Retinal pigment epithelial cell (primary cell): Measurements from ENCODE around the gene APCDD1L.
"Not testable (repeated sequence)": the region's sequence is repeated elsewhere in the genome, so short reads cannot be mapped to it uniquely, and the experiment has no call there.

ENCODE experiments used
- DNase-seq: peaks from one replicate; pipeline ENCODE4 v3.0.0-alpha.2; 2010; ENCODE audit warnings: low read depth
- H3K4me3 ChIP-seq: 2 replicates; pipeline ENCODE4 v1.5.1; 2011; ENCODE audit warnings: mild to moderate bottlenecking, low read length, control low read depth, moderate library complexity
- CTCF ChIP-seq: conservative IDR thresholded peaks from 2 replicates; pipeline ENCODE4 v1.5.1; 2011; ENCODE audit warnings: low read depth, low read length, control low read depth, inconsistent platforms

APCDD1L gene

GRCh38 chr20:58431134-58431533 lies 84.1 kb downstream of the APCDD1L start:
- DNase-seq, result no peak
- TF ChIP-seq CTCF, result no peak
- no peak overlapping the region for H3K4me3 ChIP-seq

GRCh38 chr20:58429303-58429702 lies 85.9 kb downstream of the APCDD1L start:
- no peak overlapping the region for H3K4me3 ChIP-seq
- DNase-seq, result no peak
- no peak for TF ChIP-seq CTCF

- DNase-seq, result no peak
- no peak for TF ChIP-seq CTCF
- no peak overlapping the region for H3K4me3 ChIP-seq
These were observed 86.8 kb downstream of the APCDD1L start for GRCh38 chr20:58428364-58428763.

GRCh38 chr20:58427571-58427970 lies 87.6 kb downstream of the APCDD1L start:
- H3K4me3 ChIP-seq, DNase-seq: not testable (repeated sequence)

GRCh38 chr20:58424218-58424969 lies 90.8 kb downstream of the APCDD1L start:
- TF ChIP-seq CTCF, result no peak
- no peak overlapping the region for H3K4me3 ChIP-seq
- DNase-seq, result no peak

- DNase-seq, result no peak
- TF ChIP-seq CTCF, result no peak
- no peak overlapping the region for H3K4me3 ChIP-seq
These were observed 93.7 kb downstream of the APCDD1L start for GRCh38 chr20:58421497-58421850.

- no peak for TF ChIP-seq CTCF
- H3K4me3 ChIP-seq, result no peak overlapping the region
- DNase-seq, result no peak
These were observed 94.3 kb downstream of the APCDD1L start for GRCh38 chr20:58420798-58421496.
